ENCODE measurements around the gene ARRB1.
"Not testable (repeated sequence)": the region's sequence is repeated elsewhere in the genome, so short reads cannot be mapped to it uniquely, and the experiment has no call there.

The ARRB1 gene

GRCh38 chr11:75285776-75286360 lies 65.6 kb downstream of the ARRB1 start:
- DNase-seq = no peak
- in situ Hi-C loops (cut with HindIII; ENCODE audit: low pct_ligation_motif_present, low pct_unique_long_range_greater_than_20kb, low sequenced_read_pairs) = no loop called here

GRCh38 chr11:75283391-75283931 lies 68.0 kb downstream of the ARRB1 start:
- DNase-seq = no peak
- in situ Hi-C loops (cut with HindIII; ENCODE audit: low pct_ligation_motif_present, low pct_unique_long_range_greater_than_20kb, low sequenced_read_pairs) = no loop called here

GRCh38 chr11:75281469-75282095 lies 69.9 kb downstream of the ARRB1 start:
- no peak for DNase-seq
- in situ Hi-C loops (cut with HindIII; ENCODE audit: low pct_ligation_motif_present, low pct_unique_long_range_greater_than_20kb, low sequenced_read_pairs) = no loop called here

DNA sequence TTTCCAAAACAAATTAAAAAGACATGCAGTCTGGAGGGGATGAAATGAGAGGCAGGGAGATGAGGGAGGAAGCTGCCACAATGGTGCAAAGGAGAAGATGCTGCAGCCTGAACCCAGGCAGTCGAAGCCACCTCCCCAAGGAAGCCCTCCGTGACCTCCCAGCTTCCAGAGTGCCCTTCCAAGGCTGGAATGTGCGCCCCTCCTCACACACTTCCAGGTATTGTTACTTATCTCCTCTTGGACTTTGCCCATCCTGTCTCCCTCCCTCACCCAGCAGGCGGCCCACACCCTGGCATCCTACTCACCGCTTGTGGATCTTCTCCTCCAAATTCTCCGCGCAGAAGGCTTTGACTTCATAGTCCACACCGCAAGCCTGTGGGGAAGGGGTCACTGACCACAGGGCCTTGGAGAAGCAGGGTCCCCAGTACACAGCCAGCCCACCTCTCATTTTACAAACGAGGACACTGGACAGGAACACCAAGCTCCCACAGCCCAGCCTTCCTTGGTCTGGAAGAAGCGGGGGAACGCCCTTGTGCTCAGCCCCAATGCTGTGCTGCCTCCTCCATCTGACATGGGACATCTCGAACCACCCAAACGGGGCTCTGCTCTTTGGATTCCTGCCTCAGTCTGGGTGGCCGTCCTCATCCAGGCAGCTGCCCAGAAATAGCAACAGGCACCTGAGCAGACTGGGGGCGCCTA lies 70.5 kb downstream of the ARRB1 start:
- in situ Hi-C loops (cut with HindIII; ENCODE audit: low pct_ligation_motif_present, low pct_unique_long_range_greater_than_20kb, low sequenced_read_pairs) = no loop called here
- DNase-seq = no peak

DNA sequence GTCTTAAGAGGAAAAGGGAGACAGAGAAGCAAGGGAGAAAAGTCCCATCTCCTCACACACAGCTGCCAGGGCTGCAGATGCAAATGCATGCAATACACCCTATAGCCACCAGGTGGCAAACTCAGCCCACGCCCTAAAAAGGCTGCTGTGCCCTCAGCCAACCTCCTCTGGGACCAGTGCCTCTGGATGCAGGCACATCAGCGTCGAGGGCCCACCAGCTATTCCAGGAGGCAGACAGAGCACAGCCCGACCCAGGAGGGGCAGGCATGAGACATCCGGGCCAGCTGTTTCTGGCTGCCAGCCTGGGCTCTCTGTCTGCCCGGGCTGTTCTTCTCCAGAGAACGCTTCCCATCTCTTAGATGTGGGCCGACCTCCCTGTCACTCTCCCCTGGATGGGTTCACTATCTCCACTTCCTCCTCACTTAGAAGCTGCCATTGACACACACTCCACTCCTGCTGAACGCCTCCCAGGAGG lies 71.2 kb downstream of the ARRB1 start:
- in situ Hi-C loops (cut with HindIII; ENCODE audit: low pct_ligation_motif_present, low pct_unique_long_range_greater_than_20kb, low sequenced_read_pairs) = no loop called here
- peak; percentile 48 for DNase-seq

DNA sequence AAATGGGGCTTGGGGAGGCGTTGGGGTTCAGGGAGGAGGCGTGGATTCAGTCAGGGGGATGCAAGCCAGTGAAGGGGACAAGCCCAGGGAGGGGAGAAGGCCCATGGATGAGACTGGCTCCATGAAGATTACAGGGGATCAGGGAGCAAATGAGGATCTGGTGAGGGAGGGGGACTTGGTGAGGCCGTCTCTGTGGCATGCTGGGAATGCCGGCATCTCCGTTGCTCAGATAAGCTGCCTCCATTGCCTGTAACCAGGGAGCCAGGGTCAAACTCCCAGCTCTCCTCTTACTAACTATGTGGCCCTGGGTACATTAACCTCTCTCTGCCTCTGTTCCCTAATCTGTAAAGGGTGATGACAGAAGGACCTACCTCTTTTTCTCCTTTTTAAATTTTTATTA lies 72.2 kb downstream of the ARRB1 start:
- in situ Hi-C loops (cut with HindIII; ENCODE audit: low pct_ligation_motif_present, low pct_unique_long_range_greater_than_20kb, low sequenced_read_pairs) = no loop called here

GRCh38 chr11:75277991-75278790 lies 73.3 kb downstream of the ARRB1 start:
- DNase-seq = no peak
- in situ Hi-C loops (cut with HindIII; ENCODE audit: low pct_ligation_motif_present, low pct_unique_long_range_greater_than_20kb, low sequenced_read_pairs) = no loop called here

More for the DNA sequence above, 72.2 kb downstream of the ARRB1 start:
- no peak for DNase-seq

- in situ Hi-C loops (cut with HindIII; ENCODE audit: low pct_ligation_motif_present, low pct_unique_long_range_greater_than_20kb, low sequenced_read_pairs) = no loop called here
- DNase-seq = no peak
Measured at GRCh38 chr11:75277211-75277805, 74.2 kb downstream of the ARRB1 start.

DNA sequence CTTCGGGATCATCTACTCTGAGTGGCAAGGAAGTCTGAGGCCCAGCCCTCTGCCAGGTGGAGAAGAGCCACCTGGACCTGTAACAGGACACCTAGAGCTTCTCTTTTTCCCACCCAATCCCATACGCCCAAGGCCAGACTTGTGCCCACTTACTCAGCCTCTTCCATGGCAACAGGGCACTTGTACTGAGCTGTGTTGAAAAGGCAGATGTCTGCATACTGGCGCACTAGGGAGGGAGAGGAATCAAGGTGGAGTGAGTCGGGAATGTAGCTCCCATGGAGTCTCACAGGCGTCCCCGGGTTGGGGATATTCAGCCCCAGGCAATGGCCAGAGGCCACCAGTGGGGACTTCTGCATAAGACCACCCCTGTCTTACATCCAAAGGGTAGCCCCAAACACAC lies 74.8 kb downstream of the ARRB1 start:
- no peak for DNase-seq
- in situ Hi-C loops (cut with HindIII; ENCODE audit: low pct_ligation_motif_present, low pct_unique_long_range_greater_than_20kb, low sequenced_read_pairs) = no loop called here

DNA sequence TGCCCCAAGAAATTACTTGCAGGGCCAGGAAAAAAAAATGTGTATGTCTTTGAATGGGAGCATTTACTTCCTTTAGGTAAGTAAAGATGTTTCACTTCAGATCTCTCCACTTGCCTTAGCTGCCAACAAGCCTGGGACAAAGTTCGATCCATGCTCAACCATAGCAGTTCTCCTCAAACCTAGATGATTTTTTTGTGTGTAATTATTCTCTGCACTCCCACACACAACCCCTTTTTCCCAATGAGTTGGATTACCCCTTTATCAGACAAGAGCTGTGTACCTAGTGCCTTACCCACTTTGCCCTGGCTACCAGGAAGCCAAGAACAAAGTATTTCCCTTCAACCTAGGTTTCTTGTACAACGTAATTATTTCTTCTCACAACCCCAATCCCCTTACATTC lies 75.3 kb downstream of the ARRB1 start:
- DNase-seq = no peak
- in situ Hi-C loops (cut with HindIII; ENCODE audit: low pct_ligation_motif_present, low pct_unique_long_range_greater_than_20kb, low sequenced_read_pairs) = no loop called here

DNA sequence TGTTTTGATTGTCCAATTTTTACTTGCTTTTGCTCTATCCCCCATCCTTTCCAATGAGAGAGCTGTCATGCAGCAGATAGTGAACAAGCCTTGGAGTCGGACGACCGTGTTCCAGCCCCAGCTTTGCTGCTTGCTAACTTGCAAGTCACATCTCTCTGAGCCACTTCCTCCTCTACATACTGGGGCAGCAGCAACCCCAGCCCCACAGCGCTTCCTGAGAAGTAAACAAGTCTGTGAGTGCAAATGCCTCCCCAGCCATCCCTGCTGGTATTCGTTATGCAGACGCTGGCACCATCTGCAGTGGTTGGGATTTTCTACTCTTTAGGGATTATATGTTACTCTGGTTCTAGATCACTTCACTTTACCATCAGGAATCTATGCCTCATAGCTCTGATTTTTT lies 75.9 kb downstream of the ARRB1 start:
- in situ Hi-C loops (cut with HindIII; ENCODE audit: low pct_ligation_motif_present, low pct_unique_long_range_greater_than_20kb, low sequenced_read_pairs) = no loop called here
- no peak for DNase-seq

GRCh38 chr11:75274716-75275115 lies 76.7 kb downstream of the ARRB1 start:
- in situ Hi-C loops (cut with HindIII; ENCODE audit: low pct_ligation_motif_present, low pct_unique_long_range_greater_than_20kb, low sequenced_read_pairs); DNase-seq: not testable (repeated sequence)

GRCh38 chr11:75273411-75274391 lies 77.8 kb downstream of the ARRB1 start:
- no peak for DNase-seq
- in situ Hi-C loops (cut with HindIII; ENCODE audit: low pct_ligation_motif_present, low pct_unique_long_range_greater_than_20kb, low sequenced_read_pairs) = no loop called here

DNA sequence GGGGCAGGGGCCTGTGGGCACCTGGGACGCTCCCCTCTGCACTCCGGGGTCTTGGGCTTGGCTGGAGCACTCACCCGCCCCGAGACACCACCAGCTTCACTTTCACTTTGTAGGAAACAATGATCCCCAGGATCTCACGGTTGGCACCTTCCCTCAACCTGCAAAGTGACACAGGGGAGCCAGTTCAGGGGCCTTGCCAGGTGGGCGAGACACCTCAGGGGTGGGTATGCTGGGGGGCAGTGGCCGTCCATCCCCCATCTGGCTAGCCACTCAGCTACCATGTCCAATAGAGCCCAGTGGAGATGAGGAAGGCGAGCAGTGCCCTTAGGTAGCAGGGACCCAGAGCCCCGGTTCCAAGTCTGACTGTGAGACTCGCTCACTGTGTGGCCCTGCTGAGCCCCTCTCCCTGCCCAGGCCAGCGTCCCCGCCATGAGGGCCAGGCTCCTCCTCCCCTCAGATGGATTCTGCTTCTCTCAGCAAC lies 78.6 kb downstream of the ARRB1 start:
- DNase-seq = no peak
- in situ Hi-C loops (cut with HindIII; ENCODE audit: low pct_ligation_motif_present, low pct_unique_long_range_greater_than_20kb, low sequenced_read_pairs) = no loop called here

DNA sequence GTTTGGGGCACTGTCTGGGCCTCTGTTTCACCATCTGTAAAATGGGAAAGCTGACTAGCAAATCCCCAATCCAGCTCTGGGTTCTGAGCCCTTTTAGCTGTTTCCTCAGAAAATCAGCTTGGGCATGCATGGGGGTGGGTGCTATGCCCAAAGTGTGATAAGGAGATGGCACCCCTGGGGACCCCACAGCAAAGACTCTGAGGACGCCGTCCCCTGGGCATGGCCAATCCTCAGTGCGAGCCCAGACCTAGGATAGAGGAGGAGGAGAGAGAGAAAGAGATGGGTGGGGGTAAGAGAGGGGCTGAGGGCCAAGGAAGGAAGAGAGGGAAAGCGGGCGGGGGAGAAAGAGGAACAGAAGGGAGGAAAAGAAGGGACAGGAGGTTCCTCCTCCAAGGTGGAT lies 79.1 kb downstream of the ARRB1 start:
- in situ Hi-C loops (cut with HindIII; ENCODE audit: low pct_ligation_motif_present, low pct_unique_long_range_greater_than_20kb, low sequenced_read_pairs) = no loop called here
- DNase-seq = no peak

- DNase-seq = no peak
- in situ Hi-C loops (cut with HindIII; ENCODE audit: low pct_ligation_motif_present, low pct_unique_long_range_greater_than_20kb, low sequenced_read_pairs) = no loop called here
Measured at GRCh38 chr11:75271730-75272129, 79.7 kb downstream of the ARRB1 start.

GRCh38 chr11:75270896-75271418 lies 80.5 kb downstream of the ARRB1 start:
- in situ Hi-C loops (cut with HindIII; ENCODE audit: low pct_ligation_motif_present, low pct_unique_long_range_greater_than_20kb, low sequenced_read_pairs) = no loop called here
- DNase-seq = peak; percentile 14
